SK-N-SH treated with all-trans-retinoic acid at 6 μM for 48 hours (cell line): ENCODE data around the gene DAB1.

Experiments
- ESRRG ChIP-seq: fragments of 250-450 bp; sonication (Bioruptor Pico); IDR thresholded peaks from 2 replicates; pipeline ENCODE4 v1.6.1; 2021; ENCODE audit warnings: mild to moderate bottlenecking
- RARB ChIP-seq: fragments of 250-450 bp; sonication (Bioruptor Pico); IDR thresholded peaks from 2 replicates; pipeline ENCODE4 v1.8.0; 2021; ENCODE audit warnings: mild to moderate bottlenecking, moderate library complexity
- ZC3H10 ChIP-seq: fragments of 250-450 bp; sonication (Bioruptor Pico); IDR thresholded peaks from 2 replicates; pipeline ENCODE4 v1.5.1; 2021; ENCODE audit warnings: mild to moderate bottlenecking, moderate library complexity
- ZFP30 ChIP-seq: fragments of 450-650 bp; formaldehyde crosslinking; IDR thresholded peaks from 2 replicates; pipeline ENCODE4 v1.5.0; 2022; ENCODE audit warnings: mild to moderate bottlenecking, moderate library complexity
- ZNF565 ChIP-seq: fragments of 450-650 bp; formaldehyde crosslinking; conservative IDR thresholded peaks from 2 replicates; pipeline ENCODE4 v1.5.0; 2020; ENCODE audit warnings: low read depth, mild to moderate bottlenecking, moderate library complexity
- TF ChIP-seq, protein P1 (sequence below): fragments of 250-450 bp; sonication (Bioruptor Pico); IDR thresholded peaks from 2 replicates; pipeline ENCODE4 v1.5.1; 2020; ENCODE audit warnings: low read depth, mild to moderate bottlenecking, moderate library complexity
- TF ChIP-seq, protein P2 (sequence below): fragments of 250-450 bp; sonication (Bioruptor Pico); IDR thresholded peaks from 2 replicates; pipeline ENCODE4 v1.8.0; 2021; ENCODE audit warnings: low read depth, mild to moderate bottlenecking, moderate library complexity, borderline replicate concordance
- TF ChIP-seq, protein P3 (sequence below): fragments of 250-450 bp; sonication (Bioruptor Pico); IDR thresholded peaks from 2 replicates; pipeline ENCODE4 v1.8.0; 2020; ENCODE audit warnings: mild to moderate bottlenecking, moderate library complexity, borderline replicate concordance

DNA sequence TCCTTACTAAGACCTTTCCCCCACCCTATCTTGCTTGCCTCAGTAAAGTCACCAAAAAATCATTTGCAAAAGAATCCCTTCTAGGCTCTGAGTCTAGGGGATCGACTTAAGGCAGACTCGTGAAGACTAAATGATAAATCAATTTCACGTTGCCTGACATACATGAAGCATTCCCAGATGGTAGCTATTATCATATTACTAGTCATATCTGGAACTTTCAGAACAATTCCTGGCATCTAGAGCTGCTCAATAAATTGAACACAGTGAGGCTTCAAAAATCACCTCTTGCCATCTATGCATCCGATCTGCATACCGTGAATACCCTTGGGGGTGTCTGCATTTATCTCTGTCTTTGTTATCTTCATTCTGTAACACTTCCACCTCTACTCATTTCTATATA is 49.6 kb upstream of the DAB1 start:
- TF ChIP-seq, protein P1, sequence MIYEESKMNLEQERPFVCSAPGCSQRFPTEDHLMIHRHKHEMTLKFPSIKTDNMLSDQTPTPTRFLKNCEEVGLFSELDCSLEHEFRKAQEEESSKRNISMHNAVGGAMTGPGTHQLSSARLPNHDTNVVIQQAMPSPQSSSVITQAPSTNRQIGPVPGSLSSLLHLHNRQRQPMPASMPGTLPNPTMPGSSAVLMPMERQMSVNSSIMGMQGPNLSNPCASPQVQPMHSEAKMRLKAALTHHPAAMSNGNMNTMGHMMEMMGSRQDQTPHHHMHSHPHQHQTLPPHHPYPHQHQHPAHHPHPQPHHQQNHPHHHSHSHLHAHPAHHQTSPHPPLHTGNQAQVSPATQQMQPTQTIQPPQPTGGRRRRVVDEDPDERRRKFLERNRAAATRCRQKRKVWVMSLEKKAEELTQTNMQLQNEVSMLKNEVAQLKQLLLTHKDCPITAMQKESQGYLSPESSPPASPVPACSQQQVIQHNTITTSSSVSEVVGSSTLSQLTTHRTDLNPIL: no peak
- TF ChIP-seq, protein P2, sequence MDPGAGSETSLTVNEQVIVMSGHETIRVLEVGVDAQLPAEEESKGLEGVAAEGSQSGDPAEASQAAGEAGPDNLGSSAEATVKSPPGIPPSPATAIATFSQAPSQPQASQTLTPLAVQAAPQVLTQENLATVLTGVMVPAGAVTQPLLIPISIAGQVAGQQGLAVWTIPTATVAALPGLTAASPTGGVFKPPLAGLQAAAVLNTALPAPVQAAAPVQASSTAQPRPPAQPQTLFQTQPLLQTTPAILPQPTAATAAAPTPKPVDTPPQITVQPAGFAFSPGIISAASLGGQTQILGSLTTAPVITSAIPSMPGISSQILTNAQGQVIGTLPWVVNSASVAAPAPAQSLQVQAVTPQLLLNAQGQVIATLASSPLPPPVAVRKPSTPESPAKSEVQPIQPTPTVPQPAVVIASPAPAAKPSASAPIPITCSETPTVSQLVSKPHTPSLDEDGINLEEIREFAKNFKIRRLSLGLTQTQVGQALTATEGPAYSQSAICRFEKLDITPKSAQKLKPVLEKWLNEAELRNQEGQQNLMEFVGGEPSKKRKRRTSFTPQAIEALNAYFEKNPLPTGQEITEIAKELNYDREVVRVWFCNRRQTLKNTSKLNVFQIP (CRISPR knock-in tag): no peak
- TF ChIP-seq ESRRG (CRISPR knock-in tag): no peak
- TF ChIP-seq, protein P3, sequence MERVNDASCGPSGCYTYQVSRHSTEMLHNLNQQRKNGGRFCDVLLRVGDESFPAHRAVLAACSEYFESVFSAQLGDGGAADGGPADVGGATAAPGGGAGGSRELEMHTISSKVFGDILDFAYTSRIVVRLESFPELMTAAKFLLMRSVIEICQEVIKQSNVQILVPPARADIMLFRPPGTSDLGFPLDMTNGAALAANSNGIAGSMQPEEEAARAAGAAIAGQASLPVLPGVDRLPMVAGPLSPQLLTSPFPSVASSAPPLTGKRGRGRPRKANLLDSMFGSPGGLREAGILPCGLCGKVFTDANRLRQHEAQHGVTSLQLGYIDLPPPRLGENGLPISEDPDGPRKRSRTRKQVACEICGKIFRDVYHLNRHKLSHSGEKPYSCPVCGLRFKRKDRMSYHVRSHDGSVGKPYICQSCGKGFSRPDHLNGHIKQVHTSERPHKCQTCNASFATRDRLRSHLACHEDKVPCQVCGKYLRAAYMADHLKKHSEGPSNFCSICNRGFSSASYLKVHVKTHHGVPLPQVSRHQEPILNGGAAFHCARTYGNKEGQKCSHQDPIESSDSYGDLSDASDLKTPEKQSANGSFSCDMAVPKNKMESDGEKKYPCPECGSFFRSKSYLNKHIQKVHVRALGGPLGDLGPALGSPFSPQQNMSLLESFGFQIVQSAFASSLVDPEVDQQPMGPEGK (CRISPR knock-in tag): no peak
- no peak for TF ChIP-seq RARB
- TF ChIP-seq ZFP30: no peak
- TF ChIP-seq ZC3H10: no peak
- no peak for TF ChIP-seq ZNF565
